AG09319 (cell line): Measurements from ENCODE around the gene IL17RD.
A peak's percentile ranks its signal among the peaks of the same experiment; 100 is the strongest.

Experiments
- DNase-seq: peaks from one replicate; pipeline ENCODE4 v3.0.0-alpha.2; 2010; ENCODE audit warnings: low read depth; ENCODE audit errors: extremely low read depth
- CTCF ChIP-seq: IDR thresholded peaks from 2 replicates; pipeline ENCODE4 v1.5.1; 2011; ENCODE audit warnings: low read depth, mild to moderate bottlenecking, inconsistent platforms, low read length, moderate library complexity

IL17RD gene

GRCh38 chr3:57118254-57118653 lies 46.9 kb downstream of the IL17RD start:
- DNase-seq, result no peak
- TF ChIP-seq CTCF, result no peak

- TF ChIP-seq CTCF, result no peak
- no peak for DNase-seq
These were observed 48.7 kb downstream of the IL17RD start for GRCh38 chr3:57116501-57116900.

GRCh38 chr3:57112206-57112605 lies 52.9 kb downstream of the IL17RD start:
- DNase-seq, result no peak
- TF ChIP-seq CTCF, result peak; percentile 7

- no peak for DNase-seq
- no peak for TF ChIP-seq CTCF
These were observed 54.4 kb downstream of the IL17RD start for GRCh38 chr3:57110798-57111197.

GRCh38 chr3:57110214-57110613 lies 54.9 kb downstream of the IL17RD start:
- no peak for DNase-seq
- TF ChIP-seq CTCF, result no peak

GRCh38 chr3:57109437-57110199 lies 55.5 kb downstream of the IL17RD start:
- TF ChIP-seq CTCF, result no peak
- no peak for DNase-seq

GRCh38 chr3:57108684-57109083 lies 56.5 kb downstream of the IL17RD start:
- TF ChIP-seq CTCF, result no peak
- no peak for DNase-seq
